Kidney (tissue), 14 donors: ENCODE results near the gene TENM4. TPM values are rescaled to one million over a fixed set of nuclear protein-coding genes. Genes with fewer than 3 reads are reported as not detected.
"Not testable (repeated sequence)": the region's sequence is repeated elsewhere in the genome, so short reads cannot be mapped to it uniquely, and the experiment has no call there.

ENCODE experiments used
- DNase-seq, 5 donors: peaks; one replicate each; pipeline ENCODE4 v3.0.0-alpha.2; 2013 to 2020
- FAIRE-seq: peaks from 2 replicates; lab custom pipeline; 2012; peaks lifted over from hg19 to GRCh38; lab: Jason Lieb, UNC
- H3K27ac ChIP-seq, 2 donors: one replicate each; pipeline ENCODE4 v1.7.0; 2013; ENCODE audit warnings: low read depth in 2 of 2, low read length in 2 of 2, inconsistent platforms in 1 of 2
- H3K27me3 ChIP-seq: one replicate; pipeline ENCODE4 v1.7.1; 2013; ENCODE audit warnings: low read length, inconsistent platforms; ENCODE audit not compliant: control insufficient read depth, insufficient read depth
- H3K36me3 ChIP-seq, 3 donors: one replicate each; pipeline versions ENCODE4 v1.7.0 to v1.7.1; 2013; ENCODE audit warnings: low read length in 3 of 3, control low read depth in 1 of 3, inconsistent platforms in 1 of 3; ENCODE audit not compliant: insufficient read depth in 3 of 3, control insufficient read depth in 2 of 3
- H3K4me1 ChIP-seq, 3 donors: one replicate each; pipeline versions ENCODE4 v1.7.0 to v1.7.1; 2013; ENCODE audit warnings: low read length in 3 of 3, inconsistent platforms in 1 of 3, low read depth in 1 of 3; ENCODE audit not compliant: control insufficient read depth in 2 of 3, insufficient read depth in 2 of 3
- H3K4me3 ChIP-seq, 3 donors: one replicate each; pipeline versions ENCODE4 v1.7.0 to v1.8.1; 2013; ENCODE audit warnings: low read length in 3 of 3, control low read depth in 1 of 3, inconsistent platforms in 1 of 3
- H3K9ac ChIP-seq, 3 donors: one replicate each; pipeline versions ENCODE4 v1.7.0 to v1.7.1; 2013; ENCODE audit warnings: low read length in 3 of 3, control low read depth in 1 of 3, inconsistent platforms in 1 of 3
- H3K9me3 ChIP-seq, 3 donors: one replicate each; pipeline versions ENCODE4 v1.7.0 to v1.7.1; 2013; ENCODE audit warnings: low read length in 3 of 3, control low read depth in 1 of 3, inconsistent platforms in 1 of 3; ENCODE audit not compliant: control insufficient read depth in 2 of 3, insufficient read depth in 1 of 3
- intact Hi-C: fragments of 100-400 bp; cut with DNase I; formaldehyde crosslinking; loops from one replicate; pipeline ENCODE4 v1.11.1; 2022
- polyA plus RNA-seq: library from polyadenylated mRNA; stranded (reverse); fragments of 350-450 nt; fragmentation: Illumina TruSeq; extraction: RNeasy Lipid Tissue Mini Kit (QIAGEN cat#74804); gene quantifications from one replicate; pipeline ENCODE4 v1.2.3, GENCODE V29; 2014; ENCODE audit warnings: low read depth, low replicate concordance; ENCODE audit not compliant: insufficient read depth
- total RNA-seq: library from RNA; stranded (reverse); fragmentation: NEBNext Ultra II Directional; extraction: Animal tissue kit (Norgen Biotek cat#: 25700); gene quantifications from one replicate; pipeline ENCODE4 v1.2.1, GENCODE V29; 2021
- TF ChIP-seq, protein P1 (sequence below): IDR thresholded peaks from 3 replicates; pipeline ENCODE4 v1.5.1; 2012; ENCODE audit warnings: mild to moderate bottlenecking, moderate library complexity, borderline replicate concordance; ENCODE audit not compliant: insufficient read depth; ENCODE audit errors: extremely low read depth
- donor health status: control.
- donor health status: control.
- donor health status: control.
- donor health status: control.
- donor health status: control.
- donor health status: DM: yes; HTN: yes; CAD: no.
- donor health status: Normal renal cell carcinoma (clear cell type).

The TENM4 gene
- total and polyA plus RNA-seq, 2 donors from 2014 or later = 0.34 to 31.0 TPM

- no peaks in the 10 kb centered on the region for H3K36me3 ChIP-seq
- no peaks in the 10 kb centered on the region for H3K9me3 ChIP-seq
- TF ChIP-seq, protein P1, sequence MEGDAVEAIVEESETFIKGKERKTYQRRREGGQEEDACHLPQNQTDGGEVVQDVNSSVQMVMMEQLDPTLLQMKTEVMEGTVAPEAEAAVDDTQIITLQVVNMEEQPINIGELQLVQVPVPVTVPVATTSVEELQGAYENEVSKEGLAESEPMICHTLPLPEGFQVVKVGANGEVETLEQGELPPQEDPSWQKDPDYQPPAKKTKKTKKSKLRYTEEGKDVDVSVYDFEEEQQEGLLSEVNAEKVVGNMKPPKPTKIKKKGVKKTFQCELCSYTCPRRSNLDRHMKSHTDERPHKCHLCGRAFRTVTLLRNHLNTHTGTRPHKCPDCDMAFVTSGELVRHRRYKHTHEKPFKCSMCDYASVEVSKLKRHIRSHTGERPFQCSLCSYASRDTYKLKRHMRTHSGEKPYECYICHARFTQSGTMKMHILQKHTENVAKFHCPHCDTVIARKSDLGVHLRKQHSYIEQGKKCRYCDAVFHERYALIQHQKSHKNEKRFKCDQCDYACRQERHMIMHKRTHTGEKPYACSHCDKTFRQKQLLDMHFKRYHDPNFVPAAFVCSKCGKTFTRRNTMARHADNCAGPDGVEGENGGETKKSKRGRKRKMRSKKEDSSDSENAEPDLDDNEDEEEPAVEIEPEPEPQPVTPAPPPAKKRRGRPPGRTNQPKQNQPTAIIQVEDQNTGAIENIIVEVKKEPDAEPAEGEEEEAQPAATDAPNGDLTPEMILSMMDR = no peak
- FAIRE-seq = no peak
- no peak overlapping the region for H3K27ac ChIP-seq
- no peak overlapping the region for H3K9ac ChIP-seq
- H3K27me3 ChIP-seq = no peaks in the 10 kb centered on the region
- H3K4me3 ChIP-seq = no peak overlapping the region
- intact Hi-C loops = no loop called here
- no peaks in the 10 kb centered on the region for H3K4me1 ChIP-seq
- DNase-seq = no peak
These were observed 799.3 kb downstream of the TENM4 start for GRCh38 chr11:78641541-78641940.

GRCh38 chr11:78638704-78639380 lies 802.0 kb downstream of the TENM4 start:
- FAIRE-seq = no peak
- no peaks in the 10 kb centered on the region for H3K27me3 ChIP-seq

GRCh38 chr11:78637527-78637926 lies 803.3 kb downstream of the TENM4 start:
- FAIRE-seq, H3K36me3 ChIP-seq, H3K9ac ChIP-seq, intact Hi-C loops, H3K27me3 ChIP-seq, H3K4me3 ChIP-seq, H3K9me3 ChIP-seq, H3K27ac ChIP-seq, H3K4me1 ChIP-seq, DNase-seq: not testable (repeated sequence)

More at GRCh38 chr11:78638704-78639380, 802.0 kb downstream of the TENM4 start:
- no peak overlapping the region for H3K9ac ChIP-seq
- intact Hi-C loops = no loop called here
- no peak overlapping the region for H3K27ac ChIP-seq
- no peak for DNase-seq
- no peaks in the 10 kb centered on the region for H3K36me3 ChIP-seq
- H3K4me1 ChIP-seq = no peaks in the 10 kb centered on the region
- H3K9me3 ChIP-seq = no peaks in the 10 kb centered on the region
- H3K4me3 ChIP-seq = no peak overlapping the region
- TF ChIP-seq, protein P1 = no peak

GRCh38 chr11:78635814-78636506 lies 804.9 kb downstream of the TENM4 start:
- intact Hi-C loops = no loop called here
- H3K9ac ChIP-seq = no peak overlapping the region
- TF ChIP-seq, protein P1 = no peak

More at GRCh38 chr11:78635814-78636506, 804.9 kb downstream of the TENM4 start:
- Histone ChIP-seq H3K4me1 (no peaks in the 10 kb centered on the region), H3K27ac (no peak overlapping the region), H3K9me3 (no peaks in the 10 kb centered on the region), H3K4me3 (no peak overlapping the region), H3K36me3 (no peaks in the 10 kb centered on the region), H3K27me3 (no peaks in the 10 kb centered on the region)
- DNase-seq (no peak), FAIRE-seq (no peak)
